Activated CD4-positive, alpha-beta T cell treated with anti-CD3 and anti-CD28 coated beads, Interleukin-2, amount 50 U/mL, for 48 hours (primary cell): ENCODE measurements around the gene CLEC18A.
"Not testable (repeated sequence)": the region's sequence is repeated elsewhere in the genome, so short reads cannot be mapped to it uniquely, and the experiment has no call there.

Experiments
- DNase-seq, 2 experiments: peaks; one replicate each; pipeline ENCODE4 v3.0.0-alpha.2; 2020

The CLEC18A gene

DNA sequence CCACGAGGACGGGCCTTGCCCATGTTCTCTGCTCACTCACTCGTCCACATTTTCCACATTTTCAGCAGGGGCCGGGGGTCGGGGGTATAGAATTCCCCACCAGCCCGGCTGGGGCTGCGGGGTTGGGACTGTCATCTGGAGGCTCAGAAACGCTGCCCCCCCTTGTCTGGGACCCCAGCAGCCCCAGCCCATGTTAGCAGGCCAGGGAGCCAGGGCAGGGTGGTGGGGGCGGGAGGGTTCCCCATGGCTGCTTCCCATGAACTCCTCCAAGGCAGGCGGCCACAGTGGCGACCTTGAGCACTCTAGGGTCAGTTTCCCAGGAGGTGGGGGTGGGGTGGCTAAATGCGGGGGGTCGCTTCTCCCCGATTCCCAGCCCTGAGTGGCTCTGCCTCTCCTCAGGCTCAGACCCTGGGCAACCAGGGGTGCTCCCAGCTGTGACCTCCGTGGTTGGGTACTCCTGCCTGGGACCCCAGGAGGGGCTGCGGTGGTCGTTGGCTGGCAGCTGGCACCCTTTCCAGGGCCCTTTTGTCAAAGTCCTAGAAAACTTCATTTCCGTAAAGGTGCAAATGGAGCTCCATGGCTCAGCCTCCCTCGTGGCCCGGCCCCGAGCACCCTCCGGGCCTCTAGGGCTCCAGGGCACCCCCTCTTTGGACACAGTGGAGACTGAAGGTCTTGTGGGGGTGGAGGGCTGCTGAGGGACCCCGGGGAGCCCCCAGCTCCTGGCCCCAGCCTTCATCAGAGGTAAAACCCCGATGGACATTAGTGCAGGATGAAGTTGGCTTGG is 1.6 kb downstream of the CLEC18A start:
- DNase-seq, result not testable (repeated sequence)

DNA sequence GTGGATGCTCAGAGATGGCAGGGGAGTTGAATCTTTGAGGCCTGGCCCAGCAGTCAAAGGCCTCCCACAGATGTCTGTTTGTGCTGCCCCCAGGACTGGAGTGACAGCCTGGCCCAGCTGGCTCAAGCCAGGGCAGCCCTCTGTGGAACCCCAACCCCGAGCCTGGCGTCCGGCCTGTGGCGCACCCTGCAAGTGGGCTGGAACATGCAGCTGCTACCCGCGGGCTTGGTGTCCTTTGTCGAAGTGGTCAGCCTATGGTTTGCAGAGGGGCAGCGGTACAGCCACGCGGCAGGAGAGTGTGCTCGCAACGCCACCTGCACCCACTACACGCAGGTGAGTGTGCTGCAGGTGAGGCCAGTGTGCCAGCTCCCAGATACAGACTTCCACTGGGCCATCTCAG is 3.1 kb downstream of the CLEC18A start:
- not testable (repeated sequence) for DNase-seq

GRCh38 chr16:69963312-69963711 is 12.2 kb downstream of the CLEC18A start:
- DNase-seq, result not testable (repeated sequence)

DNA sequence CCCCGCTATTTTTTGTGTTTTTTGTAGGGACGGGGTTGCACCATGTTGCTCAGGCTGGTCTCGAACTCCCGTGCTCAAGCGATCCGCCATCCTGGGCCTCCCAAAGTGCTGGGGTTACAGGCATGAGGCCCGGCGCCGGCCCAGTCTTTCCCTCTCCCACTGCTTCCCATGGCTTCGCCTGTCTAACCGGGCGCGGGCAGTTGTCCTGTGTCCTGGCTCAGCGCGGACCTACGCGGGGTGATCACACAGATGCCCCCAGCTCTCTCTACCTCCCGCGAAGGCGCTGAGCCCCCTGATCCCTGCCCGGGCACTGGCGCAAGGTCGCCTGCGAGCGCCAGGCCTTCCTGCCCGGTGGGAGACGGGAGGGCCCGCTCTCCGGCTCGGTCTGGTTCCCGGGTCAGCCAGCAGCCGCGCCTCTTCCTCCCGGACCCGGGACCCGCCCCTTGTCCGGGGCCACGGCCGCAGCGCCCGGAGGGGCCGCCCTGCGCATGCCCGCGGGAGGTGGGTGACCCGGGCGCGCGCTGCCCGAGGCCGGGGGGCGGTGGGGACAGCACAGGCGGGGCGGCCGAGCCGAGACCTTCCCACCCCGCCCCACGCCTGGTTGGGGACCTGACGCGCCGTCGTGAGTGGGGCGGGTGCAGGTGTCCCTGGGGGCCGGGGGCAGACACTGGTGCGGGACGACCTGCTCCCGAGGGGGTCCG is 14.0 kb downstream of the CLEC18A start:
- DNase-seq, result not testable (repeated sequence)

GRCh38 chr16:69965661-69966054 is 14.5 kb downstream of the CLEC18A start:
- DNase-seq, result not testable (repeated sequence)

DNA sequence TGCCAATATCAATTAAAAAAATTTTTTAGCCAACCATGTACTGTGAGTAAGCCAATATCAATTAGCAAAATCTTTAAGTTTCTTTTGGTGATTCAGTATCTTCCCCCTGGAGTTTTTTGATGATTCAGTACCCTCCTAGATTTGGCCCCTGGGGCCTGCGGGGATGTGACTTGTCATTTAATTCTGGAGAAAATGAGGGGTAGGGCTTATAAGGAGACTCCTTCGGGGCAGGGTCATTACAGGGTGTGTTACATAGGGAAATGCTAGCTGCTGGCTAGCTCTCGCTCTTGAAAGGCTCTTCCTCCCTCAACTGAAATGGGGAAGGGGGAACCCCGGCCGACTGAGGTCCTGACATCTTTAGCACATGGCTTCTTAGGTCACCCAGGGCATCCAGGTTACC is 16.6 kb downstream of the CLEC18A start:
- DNase-seq, result not testable (repeated sequence)

DNA sequence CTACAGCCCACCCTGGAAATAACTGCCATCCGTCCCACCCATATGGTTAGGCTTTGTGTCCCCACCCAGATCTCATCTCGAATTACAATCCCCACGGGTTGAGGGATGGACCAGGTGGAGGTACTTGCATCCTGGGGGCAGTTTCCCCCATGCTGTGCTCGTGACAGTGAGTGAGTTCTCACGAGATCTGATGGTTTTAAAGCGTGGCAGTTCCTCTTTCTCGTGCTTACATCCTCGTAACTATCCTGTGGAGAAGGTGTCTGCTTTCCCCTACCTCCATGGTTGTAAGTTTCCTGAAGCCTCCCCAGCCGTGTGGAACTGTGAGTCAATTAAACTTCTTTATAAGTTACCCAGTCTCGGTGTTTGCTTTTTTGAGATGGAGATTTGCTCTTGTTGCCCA is 17.0 kb downstream of the CLEC18A start:
- DNase-seq, result not testable (repeated sequence)

- DNase-seq, result not testable (repeated sequence)
Measured at GRCh38 chr16:69969657-69970056, 18.5 kb downstream of the CLEC18A start.

DNA sequence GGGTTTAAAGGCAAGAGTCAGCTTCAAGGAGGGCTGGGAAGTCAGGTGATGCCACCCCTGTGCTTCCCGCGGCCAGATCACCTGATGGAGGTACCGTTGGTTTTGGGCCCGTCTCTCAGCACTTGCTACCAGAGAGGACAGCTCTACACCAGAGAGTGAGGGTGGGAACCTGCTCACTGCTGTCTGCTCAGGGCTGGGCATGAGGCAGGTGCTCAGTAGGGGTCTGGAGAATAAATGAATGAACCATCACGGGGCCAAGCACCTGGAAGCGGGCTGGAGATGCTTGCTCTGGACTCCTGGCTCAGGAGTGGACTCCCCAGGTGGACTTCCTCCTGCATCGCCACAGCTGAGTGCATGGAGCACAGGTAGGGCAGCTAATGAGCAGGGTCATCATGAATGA is 21.0 kb downstream of the CLEC18A start:
- DNase-seq, result not testable (repeated sequence)

DNA sequence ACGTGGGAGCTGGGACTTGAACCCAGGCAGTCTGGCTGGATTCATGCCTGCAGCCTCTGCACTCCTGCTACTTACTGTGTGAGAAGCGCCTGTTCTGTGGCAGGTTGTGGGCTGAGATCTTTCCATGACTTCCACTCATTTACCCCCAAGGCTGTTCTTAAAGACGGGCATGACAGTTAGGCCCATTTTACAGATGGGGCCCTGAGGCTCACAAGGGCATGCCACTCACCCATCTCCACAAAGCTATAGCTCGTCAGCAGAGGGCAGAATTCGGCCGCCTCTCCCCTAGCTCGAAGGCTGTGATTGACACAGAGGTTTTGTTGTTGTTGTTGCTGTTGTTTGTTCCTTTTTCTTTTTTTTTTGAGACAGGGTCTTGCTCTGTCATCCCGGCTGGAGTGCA is 21.8 kb downstream of the CLEC18A start:
- DNase-seq, result not testable (repeated sequence)

GRCh38 chr16:69985196-69985595 is 34.1 kb downstream of the CLEC18A start:
- DNase-seq, result not testable (repeated sequence)

DNA sequence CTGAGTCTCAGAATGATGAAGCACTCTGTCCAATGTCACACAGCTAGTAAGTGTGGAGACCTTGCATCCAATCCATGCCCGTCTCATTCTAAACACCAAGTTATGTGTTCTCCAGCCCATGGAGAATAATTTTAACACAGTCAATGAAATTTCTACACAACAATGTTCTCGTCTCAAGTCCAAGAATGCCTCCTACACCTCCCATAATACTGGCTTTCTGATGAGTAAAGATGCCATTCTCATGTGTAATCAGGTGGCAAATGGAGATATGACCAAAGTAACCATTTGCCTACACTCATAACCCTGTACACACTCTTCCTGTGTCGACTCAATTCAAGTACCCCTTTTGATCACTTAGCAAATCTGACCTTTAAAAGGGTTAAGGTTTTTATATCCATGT is 46.8 kb downstream of the CLEC18A start:
- not testable (repeated sequence) for DNase-seq

DNA sequence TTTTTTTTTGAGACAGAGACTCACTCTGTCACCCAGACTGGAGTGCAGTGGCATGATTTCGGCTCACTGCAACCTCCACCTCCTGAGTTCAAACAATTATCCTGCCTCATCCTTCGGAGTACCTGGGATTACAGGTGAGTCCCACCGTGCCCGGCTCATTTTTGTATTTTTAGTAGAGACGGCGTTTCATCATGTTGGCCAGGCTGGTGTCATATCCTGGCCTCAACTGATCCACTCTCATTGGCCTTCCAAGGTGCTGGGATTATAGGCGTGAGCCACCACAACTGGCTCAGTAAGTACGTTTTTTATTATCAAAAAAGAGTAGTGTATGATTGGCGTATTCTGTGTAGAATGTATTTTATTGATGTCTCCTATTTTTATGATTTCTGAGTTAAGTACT is 48.7 kb downstream of the CLEC18A start:
- DNase-seq, result not testable (repeated sequence)

- not testable (repeated sequence) for DNase-seq
Measured at GRCh38 chr16:70003511-70003910, 52.4 kb downstream of the CLEC18A start.

- not testable (repeated sequence) for DNase-seq
Measured at GRCh38 chr16:70008604-70009003, 57.5 kb downstream of the CLEC18A start.

DNA sequence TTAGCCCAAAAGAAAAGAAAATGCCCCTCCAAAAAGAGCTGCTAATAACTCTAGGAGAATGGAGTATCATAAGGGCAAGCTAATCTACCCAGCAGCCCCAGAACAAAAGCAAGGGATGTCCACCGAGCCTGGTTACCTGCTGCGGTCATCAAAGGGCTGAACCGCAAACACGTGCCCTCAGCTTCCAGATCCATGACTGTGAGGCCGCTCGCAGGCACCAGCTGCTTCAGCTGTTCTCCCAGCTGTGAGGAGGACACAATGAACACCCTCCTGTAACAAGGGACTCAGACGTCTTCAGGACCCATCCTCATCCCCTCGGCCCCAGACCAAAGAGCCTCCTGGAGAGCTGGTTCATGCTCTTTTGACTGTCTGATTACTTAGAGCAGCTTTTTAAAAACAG is 59.5 kb downstream of the CLEC18A start:
- DNase-seq, result not testable (repeated sequence)

- DNase-seq, result not testable (repeated sequence)
Measured at GRCh38 chr16:70011120-70011519, 60.0 kb downstream of the CLEC18A start.

DNA sequence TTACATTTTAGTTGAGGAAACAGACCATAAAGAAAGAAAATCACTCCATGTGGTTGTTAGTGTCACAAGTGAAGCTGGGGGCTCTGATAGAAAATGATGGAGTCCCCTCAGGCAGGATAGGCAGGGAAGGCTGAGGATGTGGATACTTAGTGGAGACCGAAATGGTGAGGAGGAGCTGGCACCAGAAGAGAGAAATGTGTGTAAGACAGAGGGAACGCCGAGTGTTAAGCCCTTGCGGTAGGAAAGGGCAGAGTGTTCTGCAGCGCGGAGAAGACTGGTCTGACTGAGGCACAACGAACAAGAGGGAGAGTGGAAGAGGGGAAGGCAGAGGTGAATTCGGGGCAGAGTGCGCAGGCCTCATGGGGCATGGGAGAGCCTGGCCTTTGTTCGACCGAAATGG is 61.2 kb downstream of the CLEC18A start:
- not testable (repeated sequence) for DNase-seq

DNA sequence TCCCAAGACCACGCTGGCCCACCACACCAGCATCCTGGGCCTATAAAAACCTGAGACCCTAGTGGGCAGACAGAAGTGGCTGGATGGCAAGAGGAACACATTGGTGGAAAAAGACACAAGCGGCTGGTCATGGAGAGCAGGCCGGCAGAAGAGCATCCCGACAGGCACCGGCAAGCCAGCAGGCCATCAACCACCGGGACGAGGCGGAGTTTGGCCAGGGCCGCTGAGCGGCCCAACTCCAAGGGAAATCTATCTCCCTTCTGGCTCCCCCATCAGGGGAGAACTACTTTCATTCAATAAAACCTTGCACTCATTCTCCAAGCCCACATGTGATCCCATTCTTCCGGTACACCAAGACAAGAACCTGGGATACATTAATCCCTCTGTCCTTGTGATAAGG is 61.8 kb downstream of the CLEC18A start:
- not testable (repeated sequence) for DNase-seq
